Measurements from ENCODE around the gene CYBC1. TPM values are rescaled to one million over a fixed set of nuclear protein-coding genes. Genes with fewer than 3 reads are reported as not detected.

The CYBC1 gene
- total RNA-seq, 1 donor = 72.4 TPM

DNA sequence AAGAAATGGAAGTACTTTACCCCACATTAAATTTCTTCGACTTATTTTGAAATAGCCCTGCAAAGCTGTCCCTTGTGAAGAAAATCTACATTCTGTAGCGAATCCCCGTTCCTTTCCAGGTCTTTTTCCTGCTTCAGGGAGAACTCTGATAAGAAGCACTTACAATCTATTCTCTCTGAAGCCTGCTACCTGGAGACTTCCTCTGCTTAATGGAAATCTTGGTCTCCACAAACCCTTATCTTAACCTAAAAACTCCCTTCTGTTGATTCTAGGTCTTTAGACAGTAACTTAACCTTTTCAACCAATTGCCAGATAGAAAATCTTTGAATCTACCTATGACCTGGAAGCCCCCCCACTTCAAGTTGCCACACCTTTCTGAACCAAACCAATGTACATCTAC lies 1.6 kb upstream of the CYBC1 start:
- Histone ChIP-seq H3K27ac (ENCODE audit: low read depth, low read length) (no peak overlapping the region), H3K4me2 (ENCODE audit: insufficient read depth, low read length) (no peak overlapping the region), H3K79me2 (ENCODE audit: insufficient read depth, low read length) (peaks cover 23% of the 10 kb centered on the region), H3K4me3 (ENCODE audit: insufficient read depth, low read length) (no peak overlapping the region), H3K36me3 (ENCODE audit: insufficient read depth, low read length) (no peaks in the 10 kb centered on the region), H3K27me3 (ENCODE audit: insufficient read depth, low read length) (no peaks in the 10 kb centered on the region), H4K20me1 (ENCODE audit: insufficient read depth, low read length) (no peaks in the 10 kb centered on the region), H3K4me1 (ENCODE audit: insufficient read depth, low read length) (peaks cover 7% of the 10 kb centered on the region), H2AFZ (ENCODE audit: low read length) (no peak overlapping the region), H3K9me3 (ENCODE audit: low read depth, low read length) (no peaks in the 10 kb centered on the region)
- TF ChIP-seq, protein P1, sequence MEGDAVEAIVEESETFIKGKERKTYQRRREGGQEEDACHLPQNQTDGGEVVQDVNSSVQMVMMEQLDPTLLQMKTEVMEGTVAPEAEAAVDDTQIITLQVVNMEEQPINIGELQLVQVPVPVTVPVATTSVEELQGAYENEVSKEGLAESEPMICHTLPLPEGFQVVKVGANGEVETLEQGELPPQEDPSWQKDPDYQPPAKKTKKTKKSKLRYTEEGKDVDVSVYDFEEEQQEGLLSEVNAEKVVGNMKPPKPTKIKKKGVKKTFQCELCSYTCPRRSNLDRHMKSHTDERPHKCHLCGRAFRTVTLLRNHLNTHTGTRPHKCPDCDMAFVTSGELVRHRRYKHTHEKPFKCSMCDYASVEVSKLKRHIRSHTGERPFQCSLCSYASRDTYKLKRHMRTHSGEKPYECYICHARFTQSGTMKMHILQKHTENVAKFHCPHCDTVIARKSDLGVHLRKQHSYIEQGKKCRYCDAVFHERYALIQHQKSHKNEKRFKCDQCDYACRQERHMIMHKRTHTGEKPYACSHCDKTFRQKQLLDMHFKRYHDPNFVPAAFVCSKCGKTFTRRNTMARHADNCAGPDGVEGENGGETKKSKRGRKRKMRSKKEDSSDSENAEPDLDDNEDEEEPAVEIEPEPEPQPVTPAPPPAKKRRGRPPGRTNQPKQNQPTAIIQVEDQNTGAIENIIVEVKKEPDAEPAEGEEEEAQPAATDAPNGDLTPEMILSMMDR (IDR thresholded peaks at IDR 0.05; ENCODE audit: extremely low read depth, low read depth, low read length) = no peak
- no peak for DNase-seq (ENCODE audit: insufficient read length, low spot score, missing footprints)

DNA sequence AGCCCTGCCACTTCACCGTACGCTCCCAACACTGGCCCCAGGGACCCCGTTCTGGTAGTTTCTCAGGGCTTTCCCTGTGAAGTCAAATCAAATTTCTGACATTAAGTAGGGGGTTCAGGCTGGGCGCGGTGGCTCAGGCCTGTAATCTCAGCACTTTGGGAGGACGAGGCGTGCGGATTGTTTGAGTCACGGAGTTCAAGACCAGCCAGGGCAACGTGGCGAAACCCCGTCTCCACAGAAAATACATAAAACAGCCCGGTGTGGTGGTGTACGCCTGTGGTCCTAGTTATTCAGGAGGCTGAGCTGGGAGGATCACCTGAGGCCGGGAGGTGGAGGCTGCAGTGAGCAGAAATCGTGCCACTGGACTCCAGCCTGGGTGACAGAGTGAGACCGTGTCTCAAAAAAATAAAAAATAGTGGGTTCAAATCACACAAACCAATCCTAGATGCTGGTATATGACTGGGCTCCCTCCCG lies 632 bp downstream of the CYBC1 start:
- Histone ChIP-seq H3K9me3 (ENCODE audit: low read depth, low read length) (no peaks in the 10 kb centered on the region), H3K4me2 (ENCODE audit: insufficient read depth, low read length) (peak overlapping the region; percentile 95), H3K79me2 (ENCODE audit: insufficient read depth, low read length) (peaks cover 23% of the 10 kb centered on the region), H3K4me3 (ENCODE audit: insufficient read depth, low read length) (peak overlapping the region; percentile 93), H3K27me3 (ENCODE audit: insufficient read depth, low read length) (no peaks in the 10 kb centered on the region), H3K27ac (ENCODE audit: low read depth, low read length) (peak overlapping the region; percentile 76), H2AFZ (ENCODE audit: low read length) (peak overlapping the region; percentile 88), H3K36me3 (ENCODE audit: insufficient read depth, low read length) (peaks cover 3% of the 10 kb centered on the region), H4K20me1 (ENCODE audit: insufficient read depth, low read length) (peaks cover 17% of the 10 kb centered on the region), H3K4me1 (ENCODE audit: insufficient read depth, low read length) (peaks cover 7% of the 10 kb centered on the region)
- TF ChIP-seq, protein P1 (IDR thresholded peaks at IDR 0.05; ENCODE audit: extremely low read depth, low read depth, low read length) = no peak
- no peak for DNase-seq (ENCODE audit: insufficient read length, low spot score, missing footprints)

DNA sequence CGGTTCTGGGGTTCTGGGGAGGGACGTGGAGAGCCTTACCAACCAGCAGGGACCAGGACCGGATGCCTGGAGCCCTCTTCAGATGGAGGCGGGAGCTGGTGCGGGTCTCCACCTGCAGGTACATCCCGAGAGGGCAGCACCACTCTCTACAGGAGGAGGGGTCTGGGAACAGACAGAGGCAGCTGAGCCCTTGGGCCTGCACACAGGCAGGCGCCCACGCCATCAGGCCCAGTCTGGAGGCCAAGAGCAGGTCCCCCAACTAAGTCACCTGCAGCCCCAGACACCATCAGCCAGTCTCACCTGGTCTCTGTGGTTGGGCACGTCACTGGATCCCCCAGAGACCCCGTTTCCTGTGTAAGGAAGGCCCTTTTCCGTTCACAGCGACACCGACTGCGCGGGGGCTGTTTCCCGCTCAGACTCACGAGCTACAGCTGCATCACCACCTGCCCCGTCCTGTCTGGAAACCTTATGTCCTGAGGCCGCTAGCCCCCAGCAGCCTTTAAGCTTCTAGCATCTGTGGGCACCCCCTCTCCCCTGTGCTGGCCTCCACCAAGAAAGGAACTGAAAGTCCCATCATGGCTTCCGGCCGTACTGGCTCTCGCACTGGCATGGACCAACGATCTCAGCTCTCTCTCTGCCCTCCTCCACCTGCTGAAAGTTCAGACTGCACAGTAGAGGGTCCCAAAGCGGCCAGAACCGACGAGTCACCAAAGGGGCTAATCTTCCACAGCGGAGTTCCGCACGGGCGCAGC lies 1.2 kb downstream of the CYBC1 start:
- H4K20me1 ChIP-seq (ENCODE audit: insufficient read depth, low read length) = peaks cover 22% of the 10 kb centered on the region
- peaks cover 6% of the 10 kb centered on the region for H3K36me3 ChIP-seq (ENCODE audit: insufficient read depth, low read length)
- H3K4me2 ChIP-seq (ENCODE audit: insufficient read depth, low read length) = peak overlapping the region; percentile 95
- peak overlapping the region; percentile 93 for H3K4me3 ChIP-seq (ENCODE audit: insufficient read depth, low read length)
- peaks cover 23% of the 10 kb centered on the region for H3K79me2 ChIP-seq (ENCODE audit: insufficient read depth, low read length)
- no peaks in the 10 kb centered on the region for H3K27me3 ChIP-seq (ENCODE audit: insufficient read depth, low read length)
- H2AFZ ChIP-seq (ENCODE audit: low read length) = no peak overlapping the region
- TF ChIP-seq, protein P1 (IDR thresholded peaks at IDR 0.05; ENCODE audit: extremely low read depth, low read depth, low read length) = no peak
- no peak overlapping the region for H3K27ac ChIP-seq (ENCODE audit: low read depth, low read length)
- peak; percentile 66 for DNase-seq (ENCODE audit: insufficient read length, low spot score, missing footprints)
- no peaks in the 10 kb centered on the region for H3K9me3 ChIP-seq (ENCODE audit: low read depth, low read length)
- H3K4me1 ChIP-seq (ENCODE audit: insufficient read depth, low read length) = peaks cover 7% of the 10 kb centered on the region

DNA sequence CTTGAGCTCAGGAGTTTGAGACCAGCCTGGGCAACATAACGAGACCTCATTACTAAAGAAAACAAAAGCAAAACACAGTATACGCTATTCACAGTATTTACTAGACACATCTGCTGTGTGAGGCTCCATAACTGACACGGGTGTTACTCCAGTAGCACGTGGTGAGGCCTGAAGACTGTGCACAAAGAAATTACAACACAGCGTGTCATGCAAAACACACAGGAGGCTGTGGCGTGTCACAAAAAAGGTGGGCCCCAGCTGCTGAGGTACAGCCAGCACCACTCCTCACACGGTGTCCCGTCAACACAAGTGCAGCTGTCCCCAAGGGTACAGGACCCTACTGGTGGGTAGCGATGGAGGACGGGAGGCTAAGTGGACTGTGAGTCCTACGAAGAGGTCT lies 2.7 kb downstream of the CYBC1 start:
- H3K4me3 ChIP-seq (ENCODE audit: insufficient read depth, low read length) = no peak overlapping the region
- TF ChIP-seq, protein P1 (IDR thresholded peaks at IDR 0.05; ENCODE audit: extremely low read depth, low read depth, low read length) = no peak
- no peak overlapping the region for H2AFZ ChIP-seq (ENCODE audit: low read length)
- H3K79me2 ChIP-seq (ENCODE audit: insufficient read depth, low read length) = peaks cover 23% of the 10 kb centered on the region
- H3K4me1 ChIP-seq (ENCODE audit: insufficient read depth, low read length) = peaks cover 7% of the 10 kb centered on the region
- no peaks in the 10 kb centered on the region for H3K9me3 ChIP-seq (ENCODE audit: low read depth, low read length)
- no peaks in the 10 kb centered on the region for H3K27me3 ChIP-seq (ENCODE audit: insufficient read depth, low read length)
- H3K36me3 ChIP-seq (ENCODE audit: insufficient read depth, low read length) = peaks cover 11% of the 10 kb centered on the region
- peak; percentile 58 for DNase-seq (ENCODE audit: insufficient read length, low spot score, missing footprints)
- H3K27ac ChIP-seq (ENCODE audit: low read depth, low read length) = no peak overlapping the region
- peaks cover 22% of the 10 kb centered on the region for H4K20me1 ChIP-seq (ENCODE audit: insufficient read depth, low read length)
- H3K4me2 ChIP-seq (ENCODE audit: insufficient read depth, low read length) = no peak overlapping the region
